ENCODE data around the gene SPAG16. TPM values are rescaled to one million over a fixed set of nuclear protein-coding genes. Genes with fewer than 3 reads are reported as not detected.

Gene SPAG16
- total RNA-seq, 4 donors from 2014 or later: 25.5 to 42.7 (median 27.8) TPM

- no peak overlapping the region for H3K4me3 ChIP-seq
- DNase-seq (ENCODE audit: low spot score in 2 of 2): no peak
- H3K27ac ChIP-seq: no peak overlapping the region
- no peaks in the 10 kb centered on the region for H3K27me3 ChIP-seq
- H3K4me1 ChIP-seq: no peaks in the 10 kb centered on the region
- WGBS, 2 donors: 16 to 43% methylated on average over 2 of the region's 2 CpGs
- TF ChIP-seq POLR2A (IDR thresholded peaks at IDR 0.05): no peak
- TF ChIP-seq EP300 (IDR thresholded peaks at IDR 0.05): no peak
- no peak for TF ChIP-seq CTCF (IDR thresholded peaks at IDR 0.05)
- H3K36me3 ChIP-seq: no peaks in the 10 kb centered on the region
- no peaks in the 10 kb centered on the region for H3K9me3 ChIP-seq
Measured at GRCh38 chr2:214341646-214342045, 1057.4 kb downstream of the SPAG16 start.

- Histone ChIP-seq H3K4me1 (no peaks in the 10 kb centered on the region), H3K27ac (no peak overlapping the region), H3K27me3 (no peaks in the 10 kb centered on the region), H3K4me3 (no peak overlapping the region), H3K9me3 (peaks cover 0 to 15% (median 0%) of the 10 kb centered on the region in 4 donors), H3K36me3 (no peaks in the 10 kb centered on the region)
- DNase-seq (ENCODE audit: low spot score in 2 of 2): no peak
- TF ChIP-seq CTCF (IDR thresholded peaks at IDR 0.05) (no peak), POLR2A (IDR thresholded peaks at IDR 0.05) (no peak), EP300 (IDR thresholded peaks at IDR 0.05) (no peak)
- 48 to 56% methylated on average over 1 of the region's 1 CpG for WGBS, 2 donors
Measured at GRCh38 chr2:214358506-214358905, 1074.2 kb downstream of the SPAG16 start.

- 90 to 91% methylated on average over 4 of the region's 4 CpGs for whole genome bisulfite sequencing, 2 donors
- H3K27ac ChIP-seq: no peak overlapping the region
- no peaks in the 10 kb centered on the region for H3K27me3 ChIP-seq
- TF ChIP-seq EP300 (IDR thresholded peaks at IDR 0.05): no peak
- no peak for TF ChIP-seq CTCF (IDR thresholded peaks at IDR 0.05)
- TF ChIP-seq POLR2A (IDR thresholded peaks at IDR 0.05): no peak
- no peak overlapping the region for H3K4me3 ChIP-seq
- H3K36me3 ChIP-seq: no peaks in the 10 kb centered on the region
- no peak for DNase-seq (ENCODE audit: low spot score in 2 of 2)
- no peaks in the 10 kb centered on the region for H3K4me1 ChIP-seq
- peaks cover 0 to 15% (median 0%) of the 10 kb centered on the region in 4 donors for H3K9me3 ChIP-seq
Measured at GRCh38 chr2:214361116-214361515, 1076.9 kb downstream of the SPAG16 start.

GRCh38 chr2:214365549-214365948, 1081.3 kb downstream of the SPAG16 start:
- TF ChIP-seq CTCF (IDR thresholded peaks at IDR 0.05): no peak
- TF ChIP-seq POLR2A (IDR thresholded peaks at IDR 0.05): no peak
- TF ChIP-seq EP300 (IDR thresholded peaks at IDR 0.05): no peak
- Histone ChIP-seq H3K4me3 (no peak overlapping the region), H3K27ac (no peak overlapping the region), H3K27me3 (no peaks in the 10 kb centered on the region), H3K4me1 (no peaks in the 10 kb centered on the region), H3K36me3 (no peaks in the 10 kb centered on the region), H3K9me3 (no peaks in the 10 kb centered on the region)
- no peak for DNase-seq (ENCODE audit: low spot score in 2 of 2)
- WGBS, 2 donors: 91 to 93% methylated on average over 1 of the region's 1 CpG

GRCh38 chr2:214367171-214367570, 1082.9 kb downstream of the SPAG16 start:
- no peak for DNase-seq (ENCODE audit: low spot score in 2 of 2)
- no peaks in the 10 kb centered on the region for H3K36me3 ChIP-seq
- whole genome bisulfite sequencing, 2 donors: 61 to 69% methylated on average over 3 of the region's 3 CpGs
- no peak for TF ChIP-seq CTCF (IDR thresholded peaks at IDR 0.05)
- TF ChIP-seq POLR2A (IDR thresholded peaks at IDR 0.05): no peak
- no peak for TF ChIP-seq EP300 (IDR thresholded peaks at IDR 0.05)
- H3K27ac ChIP-seq: no peak overlapping the region
- no peaks in the 10 kb centered on the region for H3K9me3 ChIP-seq
- no peaks in the 10 kb centered on the region for H3K4me1 ChIP-seq
- H3K27me3 ChIP-seq: no peaks in the 10 kb centered on the region
- H3K4me3 ChIP-seq: no peak overlapping the region

All from tibial nerve (tissue), 4 donors.